ENCODE data around the gene SREK1IP1.

Gene SREK1IP1

GRCh38 chr5:64680289-64680688, 88.2 kb downstream of the SREK1IP1 start:
- no peak overlapping the region for H3K4me2 ChIP-seq (ENCODE audit: low read length)
- no peak overlapping the region for H2AFZ ChIP-seq (ENCODE audit: low read depth, low read length)
- no peaks in the 10 kb centered on the region for H3K79me2 ChIP-seq (ENCODE audit: low read length)
- no peaks in the 10 kb centered on the region for H3K27me3 ChIP-seq (ENCODE audit: low read depth, low read length)
- no peak overlapping the region for H3K9ac ChIP-seq (ENCODE audit: low read length)
- no peak overlapping the region for H3K27ac ChIP-seq (ENCODE audit: low read length)
- TF ChIP-seq CTCF (IDR thresholded peaks at IDR 0.05; ENCODE audit: low read depth, low read length) (0 out of 2 replicates have a peak, but pooled peaks have one; percentile 8), EZH2phosphoT487 (IDR thresholded peaks at IDR 0.05; ENCODE audit: low read depth) (no peak)
- H3K4me1 ChIP-seq (ENCODE audit: low read length), result no peaks in the 10 kb centered on the region
- H4K20me1 ChIP-seq (ENCODE audit: insufficient read depth, low read length), result no peaks in the 10 kb centered on the region
- H3K9me3 ChIP-seq (ENCODE audit: insufficient read depth, low read length), result no peaks in the 10 kb centered on the region
- no peaks in the 10 kb centered on the region for H3K36me3 ChIP-seq (replicated peaks; ENCODE audit: low read depth, low read length)
- no peak overlapping the region for H3K4me3 ChIP-seq (ENCODE audit: low read length)

GRCh38 chr5:64678374-64678773, 90.1 kb downstream of the SREK1IP1 start:
- TF ChIP-seq CTCF (IDR thresholded peaks at IDR 0.05; ENCODE audit: low read depth, low read length), result no peak
- TF ChIP-seq EZH2phosphoT487 (IDR thresholded peaks at IDR 0.05; ENCODE audit: low read depth), result no peak
- Histone ChIP-seq H4K20me1 (ENCODE audit: insufficient read depth, low read length) (no peaks in the 10 kb centered on the region), H3K27me3 (ENCODE audit: low read depth, low read length) (no peaks in the 10 kb centered on the region), H3K4me2 (ENCODE audit: low read length) (no peak overlapping the region), H2AFZ (ENCODE audit: low read depth, low read length) (no peak overlapping the region), H3K9ac (ENCODE audit: low read length) (no peak overlapping the region), H3K36me3 (replicated peaks; ENCODE audit: low read depth, low read length) (no peaks in the 10 kb centered on the region), H3K79me2 (ENCODE audit: low read length) (no peaks in the 10 kb centered on the region), H3K4me1 (ENCODE audit: low read length) (no peaks in the 10 kb centered on the region), H3K9me3 (ENCODE audit: insufficient read depth, low read length) (no peaks in the 10 kb centered on the region), H3K4me3 (ENCODE audit: low read length) (no peak overlapping the region), H3K27ac (ENCODE audit: low read length) (no peak overlapping the region)

- Histone ChIP-seq H3K4me1 (ENCODE audit: low read length) (peaks cover 3% of the 10 kb centered on the region; the same call in 1 of the 2 replicates), H3K9ac (ENCODE audit: low read length) (no peak overlapping the region), H3K79me2 (ENCODE audit: low read length) (no peaks in the 10 kb centered on the region), H3K4me3 (ENCODE audit: low read length) (no peak overlapping the region), H3K36me3 (replicated peaks; ENCODE audit: low read depth, low read length) (no peaks in the 10 kb centered on the region), H3K9me3 (ENCODE audit: insufficient read depth, low read length) (no peaks in the 10 kb centered on the region), H3K4me2 (ENCODE audit: low read length) (no peak overlapping the region), H3K27me3 (ENCODE audit: low read depth, low read length) (no peaks in the 10 kb centered on the region), H4K20me1 (ENCODE audit: insufficient read depth, low read length) (no peaks in the 10 kb centered on the region), H2AFZ (ENCODE audit: low read depth, low read length) (no peak overlapping the region), H3K27ac (ENCODE audit: low read length) (no peak overlapping the region)
- no peak for TF ChIP-seq EZH2phosphoT487 (IDR thresholded peaks at IDR 0.05; ENCODE audit: low read depth)
- TF ChIP-seq CTCF (IDR thresholded peaks at IDR 0.05; ENCODE audit: low read depth, low read length), result no peak
Observed at GRCh38 chr5:64671678-64672077, 96.8 kb downstream of the SREK1IP1 start.

DNA sequence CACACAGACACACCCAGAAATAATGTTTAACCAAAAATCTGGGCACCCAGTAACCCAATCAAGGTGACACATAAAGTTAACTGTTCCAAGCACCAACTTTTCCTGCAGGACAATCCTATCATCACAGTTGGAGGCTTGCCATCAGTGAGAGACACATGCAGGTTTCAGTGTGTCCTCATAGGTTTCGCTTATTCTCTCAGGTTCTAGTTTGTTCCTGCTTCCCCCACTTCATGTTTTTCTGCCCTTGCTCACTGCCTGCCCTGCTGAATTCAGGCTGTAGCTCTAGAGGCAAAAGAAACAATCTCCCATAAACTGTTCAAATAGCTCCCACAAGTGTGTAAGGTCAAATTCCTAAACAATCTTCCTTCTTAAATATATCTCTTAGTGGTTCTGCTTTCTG, 98.2 kb downstream of the SREK1IP1 start:
- Histone ChIP-seq H3K9me3 (ENCODE audit: insufficient read depth, low read length) (no peaks in the 10 kb centered on the region), H3K4me3 (ENCODE audit: low read length) (no peak overlapping the region), H3K27ac (ENCODE audit: low read length) (no peak overlapping the region), H3K27me3 (ENCODE audit: low read depth, low read length) (no peaks in the 10 kb centered on the region), H3K4me2 (ENCODE audit: low read length) (no peak overlapping the region), H3K36me3 (replicated peaks; ENCODE audit: low read depth, low read length) (no peaks in the 10 kb centered on the region), H3K4me1 (ENCODE audit: low read length) (peaks cover 3% of the 10 kb centered on the region; the same call in 1 of the 2 replicates), H3K79me2 (ENCODE audit: low read length) (no peaks in the 10 kb centered on the region), H4K20me1 (ENCODE audit: insufficient read depth, low read length) (no peaks in the 10 kb centered on the region), H2AFZ (ENCODE audit: low read depth, low read length) (no peak overlapping the region), H3K9ac (ENCODE audit: low read length) (no peak overlapping the region)
- TF ChIP-seq CTCF (IDR thresholded peaks at IDR 0.05; ENCODE audit: low read depth, low read length) (no peak), EZH2phosphoT487 (IDR thresholded peaks at IDR 0.05; ENCODE audit: low read depth) (no peak)
